Hair follicle dermal papilla cell (primary cell): ENCODE measurements around the gene RYR1. TPM values are rescaled to one million over a fixed set of nuclear protein-coding genes. Genes with fewer than 3 reads are reported as not detected.

Source experiments
- total RNA-seq: library from RNA; depleted of rRNA; stranded (reverse); fragments of >200 nt; gene quantifications from 2 replicates; pipeline ENCODE4 v1.2.3, GENCODE V29; 2012

The RYR1 gene
- under 0.01 TPM in 2 replicates for total RNA-seq

DNA sequence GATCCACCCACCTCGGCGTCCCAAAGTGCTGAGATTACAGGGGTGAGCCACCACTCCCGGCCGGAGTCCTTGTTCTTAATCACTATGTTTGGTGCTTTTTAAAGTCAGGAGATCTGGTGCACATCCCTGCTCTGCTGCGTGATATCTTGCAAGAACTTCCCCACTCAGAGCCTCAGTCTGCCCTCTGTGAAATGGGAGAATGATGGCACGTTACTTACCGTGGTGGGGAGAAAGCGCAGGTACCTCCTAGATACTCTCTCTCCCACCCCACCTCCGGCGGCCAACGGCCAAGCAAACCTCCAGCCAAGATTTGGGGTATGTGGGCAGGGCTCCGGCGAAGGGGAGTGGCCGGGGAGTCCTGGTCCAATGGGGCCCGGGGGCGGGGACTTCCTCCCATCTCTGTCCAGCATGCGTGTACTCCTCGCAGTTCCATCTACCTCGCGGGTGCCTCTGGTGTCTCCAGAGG lies at the start of gene RYR1:
Gene RYR1, plus strand, starts transcription at position 424 of the 466 bp plus-strand sequence. CDS start 139 bp downstream, outside the sequence.

DNA sequence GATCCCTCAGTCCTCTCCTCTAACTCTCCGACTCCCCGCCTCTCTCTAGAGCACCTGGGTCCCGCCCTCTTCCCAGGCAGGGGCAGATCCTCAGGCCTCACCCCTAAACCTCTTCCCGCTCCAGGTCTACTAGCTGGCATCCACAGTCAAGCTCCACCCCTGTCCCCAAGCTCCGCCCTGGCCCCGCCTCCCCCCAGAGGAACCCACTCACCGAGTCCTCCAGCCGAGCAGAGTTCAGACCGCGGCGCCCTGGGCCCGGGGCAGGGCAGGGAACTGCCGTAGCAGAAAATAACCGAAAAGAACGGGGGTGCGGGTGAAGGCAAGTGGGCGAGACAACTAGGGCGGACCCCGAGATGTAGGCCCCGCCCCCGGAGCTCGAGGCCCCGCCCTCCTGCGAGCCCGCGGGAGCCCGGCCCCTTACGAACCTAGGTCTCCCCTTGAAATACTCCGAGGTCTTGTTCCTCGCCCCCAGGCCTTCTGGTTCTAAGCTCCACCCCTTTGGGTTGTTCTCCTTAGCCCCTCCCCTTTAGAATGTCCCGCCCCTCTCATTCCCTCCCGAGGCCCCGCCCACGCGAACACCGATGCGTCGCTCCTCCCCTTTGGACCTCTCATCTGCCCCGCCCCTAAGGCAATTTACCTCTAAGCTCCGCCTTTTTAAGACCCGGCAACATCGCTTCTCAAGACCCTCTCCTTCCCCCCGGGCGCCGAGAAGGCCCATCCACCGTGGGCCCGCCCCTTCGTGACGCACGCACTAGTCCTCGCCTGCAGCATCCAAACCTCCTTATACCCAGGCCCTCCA lies 45.7 kb upstream of the RYR1 start, which contains the start of gene GGN:
Gene GGN, minus strand, starts transcription at position 485 of the 799 bp plus-strand sequence. CDS start 773 bp downstream, outside the sequence.

DNA sequence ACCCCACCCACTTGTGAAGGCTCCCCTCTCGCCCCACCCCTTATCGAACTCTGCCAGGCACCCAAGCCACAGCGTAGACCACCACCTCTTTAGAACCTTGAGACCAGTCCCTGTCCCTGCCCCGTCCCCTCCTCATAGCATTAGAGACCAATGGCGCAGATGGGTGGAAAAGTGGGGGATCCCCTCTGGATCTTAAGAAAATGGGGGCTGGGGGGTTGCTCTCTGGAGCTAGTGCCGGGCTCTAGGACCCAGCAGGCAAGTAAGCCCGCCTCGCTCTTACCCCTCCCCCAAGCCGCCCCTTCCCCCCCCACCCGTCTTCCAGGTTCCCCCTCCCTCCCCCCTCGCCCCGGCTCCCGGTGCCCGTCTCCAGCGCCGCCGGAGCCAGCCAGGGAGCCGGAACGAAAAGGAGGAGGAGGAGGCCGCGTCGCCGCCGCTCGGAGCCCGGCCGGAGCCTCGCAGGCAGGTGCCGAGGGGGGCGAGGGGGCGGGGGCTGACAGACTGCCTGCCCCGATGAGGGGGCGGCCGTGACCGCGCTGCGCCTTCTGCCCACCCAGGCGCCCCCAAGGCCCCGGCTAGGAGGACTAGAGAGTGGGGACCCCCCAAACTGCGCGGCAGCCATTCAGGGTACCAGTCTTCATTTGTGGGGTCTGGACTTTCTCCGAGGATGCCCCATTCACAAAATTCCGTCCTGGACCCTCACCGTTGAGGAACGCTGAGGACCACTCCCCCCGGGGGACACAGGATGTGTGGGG lies 45.0 kb upstream of the RYR1 start, which contains the start of gene SPRED3:
Gene SPRED3, plus strand, starts transcription at position 349 of the 752 bp plus-strand sequence. CDS start 1,606 bp downstream, outside the sequence.

DNA sequence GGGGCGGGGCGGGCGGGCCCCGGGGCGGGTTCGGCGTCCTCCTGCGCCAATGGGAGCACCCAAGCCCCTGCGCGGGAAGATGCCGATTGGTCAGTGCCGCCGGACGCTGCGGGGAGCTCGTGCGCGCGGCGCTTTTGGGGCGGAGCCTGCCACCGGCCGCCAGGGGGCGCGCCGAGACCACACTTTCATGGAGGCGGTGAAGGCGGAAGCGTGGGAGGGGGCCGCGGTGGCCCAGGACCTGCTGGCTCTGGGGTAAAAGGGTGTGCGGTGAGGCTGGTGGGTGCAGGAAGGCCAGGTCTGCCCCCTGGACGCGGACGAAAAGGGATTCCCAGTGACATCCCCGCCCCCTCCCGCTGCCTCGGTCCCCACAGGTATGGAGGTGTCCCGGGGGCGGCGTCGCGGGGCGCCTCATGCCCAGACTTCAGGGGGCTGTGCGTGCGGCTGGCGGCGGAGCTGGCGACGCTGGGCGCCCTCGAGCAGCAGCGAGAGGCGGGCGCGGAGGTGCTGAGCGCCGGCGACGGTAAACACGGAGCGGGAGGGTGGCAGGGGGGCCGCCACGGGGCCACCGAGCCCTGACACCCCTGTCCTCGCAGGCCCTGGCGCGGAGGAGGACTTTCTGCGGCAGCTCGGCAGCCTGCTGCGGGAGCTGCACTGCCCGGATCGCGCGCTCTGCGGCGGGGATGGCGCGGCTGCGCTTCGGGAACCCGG lies 30.4 kb upstream of the RYR1 start, which contains the start of gene FAM98C:
Gene FAM98C, plus strand, starts transcription at position 127 of the 708 bp plus-strand sequence. Its CDS starts 61 bp downstream, at position 188.

DNA sequence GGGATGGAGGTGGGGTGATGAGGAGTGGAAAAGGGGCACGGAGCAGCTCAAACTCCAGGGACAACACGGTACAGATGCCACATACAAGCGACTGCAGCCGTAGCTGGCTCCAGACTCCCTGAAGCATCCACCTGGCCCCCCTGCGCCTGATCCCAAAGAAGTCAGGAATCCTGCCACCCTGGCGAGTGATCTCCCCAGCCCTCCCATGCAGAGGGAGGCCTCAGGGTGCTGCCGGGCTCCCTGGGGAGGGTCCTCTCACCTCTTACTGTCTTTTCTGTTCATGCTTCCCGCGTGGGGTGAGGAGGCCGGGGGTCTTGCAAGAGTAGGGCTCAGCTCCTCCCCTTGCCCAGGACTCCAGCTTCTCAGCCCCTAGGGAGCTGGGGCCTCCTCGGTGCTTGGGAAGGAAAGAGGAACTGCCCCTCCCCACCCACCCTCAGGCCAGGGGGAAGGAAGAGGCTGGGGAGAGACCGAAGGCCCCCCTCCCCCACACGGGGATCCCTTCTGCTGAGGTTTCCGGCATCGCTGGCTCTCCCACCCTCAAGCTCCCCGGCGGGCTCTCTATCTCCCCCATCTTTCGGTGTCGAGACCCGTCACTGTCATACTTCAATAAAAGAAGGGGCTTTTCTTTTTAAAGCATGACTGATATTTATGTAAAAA lies 7.6 kb upstream of the RYR1 start, which contains the start of gene RASGRP4:
Gene RASGRP4, minus strand, starts transcription at position 410 of the 657 bp plus-strand sequence. Its CDS starts 128 bp downstream, at position 282.

DNA sequence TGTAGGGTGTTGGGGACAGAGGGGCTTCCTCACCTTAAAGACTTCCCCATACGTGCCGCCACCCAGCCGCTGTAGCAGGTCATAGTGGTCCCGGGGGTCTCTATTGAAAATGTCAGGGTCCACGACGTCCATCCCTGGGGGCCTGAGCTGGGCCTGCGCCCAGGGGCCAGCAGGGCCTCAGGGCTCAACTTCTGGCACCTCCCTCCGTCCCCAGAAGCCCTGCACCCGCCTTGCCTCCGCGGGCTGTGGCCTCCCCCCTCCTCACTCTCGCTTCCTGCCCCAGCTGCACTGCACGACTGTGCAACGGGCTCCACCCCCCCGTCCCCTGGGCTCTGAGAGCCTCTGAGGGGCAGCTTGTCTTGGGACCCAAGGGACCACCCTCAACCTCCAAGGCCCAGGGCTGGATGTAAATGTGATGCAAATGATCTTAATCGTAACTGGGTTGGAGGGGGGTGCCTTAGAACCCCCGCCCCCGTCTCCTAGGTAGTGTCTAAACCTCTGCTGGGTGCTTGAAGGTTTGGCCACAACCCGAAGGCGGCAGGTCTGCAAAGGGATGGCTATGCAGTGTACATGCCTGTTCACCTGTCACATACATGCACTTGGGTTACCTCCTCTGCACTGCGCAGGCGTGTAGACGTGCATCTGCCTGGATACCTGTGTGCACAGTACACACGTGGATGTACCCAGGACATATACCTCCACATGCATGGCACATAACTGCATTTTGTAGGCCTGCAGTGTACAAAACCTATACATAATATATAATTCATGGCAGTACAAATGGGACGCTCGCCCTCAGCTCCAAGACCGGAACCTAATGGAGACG lies 184.5 kb downstream of the RYR1 start, which contains the start of gene MAP4K1:
Gene MAP4K1, minus strand, starts transcription at position 190 of the 826 bp plus-strand sequence. Its CDS starts 58 bp downstream, at position 132.

DNA sequence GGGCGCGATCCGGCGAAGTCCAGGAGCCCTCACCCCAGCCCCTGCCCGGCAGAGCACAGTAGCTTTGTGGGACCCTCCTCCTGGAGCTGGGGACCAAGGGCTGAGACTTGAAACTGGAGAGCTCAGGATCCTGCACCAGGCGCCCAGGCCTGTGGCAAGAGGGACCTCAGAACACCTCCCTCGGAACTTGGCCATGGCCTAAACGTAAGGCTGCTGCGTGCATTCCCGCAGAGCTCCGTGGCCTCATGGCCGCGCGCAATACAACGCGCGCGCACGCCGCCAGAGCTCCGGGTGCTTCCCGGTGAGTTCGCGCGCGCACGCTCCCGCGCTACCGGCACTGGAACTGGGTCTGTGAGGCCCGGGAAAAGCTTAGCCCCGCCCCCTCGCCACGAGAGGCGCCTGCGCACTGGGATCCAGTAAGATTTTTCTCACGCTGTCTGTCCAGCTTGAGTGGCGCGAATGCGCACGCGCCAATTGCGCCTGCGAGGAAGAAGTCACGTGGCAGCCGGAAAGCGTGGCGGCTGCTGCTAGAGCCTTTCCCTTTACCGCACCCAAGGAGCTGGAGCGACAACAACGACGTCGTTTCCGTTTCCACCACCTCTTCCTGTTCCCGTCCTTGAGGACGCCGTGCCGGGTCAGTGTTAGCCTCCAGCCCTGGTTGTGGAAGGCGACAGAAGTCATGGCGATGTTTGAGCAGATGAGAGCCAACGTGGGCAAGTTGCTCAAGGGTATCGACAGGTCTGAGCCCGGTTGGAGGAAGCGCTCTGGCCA lies 185.3 kb downstream of the RYR1 start, which contains the start of gene EIF3K:
Gene EIF3K, plus strand, starts transcription at position 599 of the 771 bp plus-strand sequence. Its CDS starts 81 bp downstream, at position 680.

Other genes with a start within 250 kb of the RYR1 start
- 0.61 and 2.3 TPM in 2 replicates for gene DPF1, start 209.5 kb upstream of the RYR1 start, total RNA-seq
- gene PPP1R14A, start 177.3 kb upstream of the RYR1 start, total RNA-seq = 3.5 and 6.7 TPM in 2 replicates
- 15.8 and 16.1 TPM in 2 replicates for gene SPINT2, start 169.1 kb upstream of the RYR1 start, total RNA-seq
- gene C19orf33, start 129.4 kb upstream of the RYR1 start, total RNA-seq = not detected in 2 replicates
- gene YIF1B, start 117.7 kb upstream of the RYR1 start, total RNA-seq = 65.1 and 69.1 TPM in 2 replicates
- gene KCNK6, start 113.8 kb upstream of the RYR1 start, total RNA-seq = 5.5 TPM in 2 replicates
- gene CATSPERG, start 97.9 kb upstream of the RYR1 start, total RNA-seq = 0.49 and 1.1 TPM in 2 replicates
- gene PSMD8, start 59.1 kb upstream of the RYR1 start, total RNA-seq = 233 and 276 TPM in 2 replicates
- gene GGN, start 45.7 kb upstream of the RYR1 start, total RNA-seq = 0.49 and 1.2 TPM in 2 replicates
- gene SPRED3, start 45.0 kb upstream of the RYR1 start, total RNA-seq = 1.5 and 2.1 TPM in 2 replicates
- 11.2 and 11.9 TPM in 2 replicates for gene FAM98C, start 30.6 kb upstream of the RYR1 start, total RNA-seq
- gene RASGRP4, start 7.5 kb upstream of the RYR1 start, total RNA-seq = not detected in 2 replicates
- not detected in 2 replicates for gene MAP4K1, start 184.3 kb downstream of the RYR1 start, total RNA-seq
- gene EIF3K, start 185.5 kb downstream of the RYR1 start, total RNA-seq = 279 and 398 TPM in 2 replicates
- gene ACTN4, start 214.0 kb downstream of the RYR1 start, total RNA-seq = 644 and 959 TPM in 2 replicates